ENCODE results near the gene STX2. TPM values are rescaled to one million over a fixed set of nuclear protein-coding genes. Genes with fewer than 3 reads are reported as not detected.
"Not testable (repeated sequence)": the region's sequence is repeated elsewhere in the genome, so short reads cannot be mapped to it uniquely, and the experiment has no call there.

Gene STX2
- polyA plus RNA-seq, 10 donors: 14.4 to 22.5 (median 20.1) TPM

- peak; percentile 94 to 96 (median 95) for DNase-seq
Observed at GRCh38 chr12:130871286-130872178, 32.5 kb upstream of the STX2 start, which contains the start of gene RAN. TSS of gene RAN (plus strand) at chr12:130872066. CDS start at chr12:130872594, 528 bp downstream.

DNA sequence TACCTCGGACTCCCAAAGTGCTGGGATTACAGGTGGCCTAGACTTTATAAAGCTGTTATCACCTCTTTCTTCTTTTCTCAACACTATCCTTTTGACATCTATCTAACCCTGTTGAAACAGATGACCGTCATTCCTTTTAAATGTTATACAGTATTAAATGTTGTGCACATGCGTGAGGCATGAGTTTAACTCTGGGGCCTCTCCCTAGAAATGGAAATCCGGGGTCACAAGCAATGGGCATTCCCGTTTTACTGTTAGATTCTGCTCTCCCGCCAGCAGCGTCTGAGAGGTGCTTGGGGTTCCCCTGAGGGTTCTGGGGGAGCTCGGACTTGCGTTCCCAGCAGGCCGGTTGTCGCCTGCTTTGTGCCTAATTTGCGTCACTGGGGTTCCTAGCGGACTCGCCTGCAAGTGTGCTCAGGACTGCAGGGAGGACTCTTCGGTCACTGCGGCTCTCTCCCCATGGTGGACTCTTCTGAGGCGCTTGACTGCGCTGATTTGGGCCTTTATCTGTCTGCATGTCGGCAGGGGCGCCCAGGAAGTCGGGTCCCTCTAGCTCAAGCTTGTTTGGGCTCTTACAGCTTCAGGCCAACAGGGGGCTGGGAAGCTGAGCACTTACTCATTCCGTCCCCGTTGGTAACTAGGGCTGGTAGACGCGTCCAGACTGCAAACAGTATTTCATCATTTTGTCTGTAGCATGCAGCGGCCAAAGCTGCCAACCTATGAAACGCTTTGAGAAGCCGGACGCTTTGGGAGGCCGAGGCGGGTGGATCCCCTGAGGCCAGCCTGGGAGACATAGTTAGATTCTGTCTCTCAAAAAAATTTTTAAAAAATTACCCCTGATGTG lies 31.6 kb upstream of the STX2 start:
- peak; percentile 47 to 83 (median 73) for DNase-seq

DNA sequence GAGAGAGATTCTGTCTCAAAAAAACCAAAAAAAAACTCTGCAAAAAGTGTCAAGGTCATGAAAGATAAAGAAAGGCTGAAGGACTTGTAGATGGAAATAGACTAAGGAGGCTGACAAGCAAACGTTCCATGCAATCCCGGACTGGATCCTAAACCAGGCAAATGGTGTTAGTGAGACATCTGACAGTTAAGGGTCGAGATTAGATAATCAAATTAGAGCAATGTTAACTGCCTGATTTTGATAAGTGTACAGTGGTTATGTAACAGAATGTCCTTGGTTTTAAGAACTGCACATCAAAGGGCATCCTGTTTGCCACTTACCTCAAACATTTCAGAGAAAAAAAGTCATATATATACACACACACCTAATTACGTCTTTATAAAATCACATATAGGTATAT lies 29.4 kb upstream of the STX2 start:
- DNase-seq: no peak

GRCh38 chr12:130863298-130863697 lies 24.2 kb upstream of the STX2 start:
- DNase-seq: no peak

- DNase-seq: not testable (repeated sequence)
Observed at GRCh38 chr12:130862771-130863170, 23.7 kb upstream of the STX2 start.

- DNase-seq: no peak
Observed at GRCh38 chr12:130862161-130862560, 23.1 kb upstream of the STX2 start.

- no peak for DNase-seq
Observed at GRCh38 chr12:130860311-130860710, 21.3 kb upstream of the STX2 start.

DNA sequence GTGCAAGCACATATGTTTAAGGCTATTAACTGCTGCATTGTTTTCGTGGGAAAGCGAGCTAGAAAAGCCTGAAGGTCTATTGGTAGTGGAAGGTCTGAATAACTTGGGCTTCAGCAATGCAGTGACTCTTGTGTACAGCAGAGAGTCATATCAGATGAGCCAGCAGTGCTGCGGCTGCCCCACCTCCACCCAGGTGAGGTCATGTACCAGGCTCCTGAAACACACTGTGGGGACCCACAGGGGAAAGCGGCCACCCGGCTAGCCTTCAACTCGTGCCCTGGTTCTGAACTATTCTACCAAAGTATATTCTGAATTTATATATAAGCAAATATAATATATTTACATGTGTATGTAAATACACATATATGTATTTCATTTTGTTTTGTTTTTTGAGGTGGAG lies 20.1 kb upstream of the STX2 start:
- no peak for DNase-seq

- no peak for DNase-seq
Observed at GRCh38 chr12:130858084-130858483, 19.0 kb upstream of the STX2 start.

- DNase-seq: no peak
Observed at GRCh38 chr12:130856088-130856487, 17.0 kb upstream of the STX2 start.

DNA sequence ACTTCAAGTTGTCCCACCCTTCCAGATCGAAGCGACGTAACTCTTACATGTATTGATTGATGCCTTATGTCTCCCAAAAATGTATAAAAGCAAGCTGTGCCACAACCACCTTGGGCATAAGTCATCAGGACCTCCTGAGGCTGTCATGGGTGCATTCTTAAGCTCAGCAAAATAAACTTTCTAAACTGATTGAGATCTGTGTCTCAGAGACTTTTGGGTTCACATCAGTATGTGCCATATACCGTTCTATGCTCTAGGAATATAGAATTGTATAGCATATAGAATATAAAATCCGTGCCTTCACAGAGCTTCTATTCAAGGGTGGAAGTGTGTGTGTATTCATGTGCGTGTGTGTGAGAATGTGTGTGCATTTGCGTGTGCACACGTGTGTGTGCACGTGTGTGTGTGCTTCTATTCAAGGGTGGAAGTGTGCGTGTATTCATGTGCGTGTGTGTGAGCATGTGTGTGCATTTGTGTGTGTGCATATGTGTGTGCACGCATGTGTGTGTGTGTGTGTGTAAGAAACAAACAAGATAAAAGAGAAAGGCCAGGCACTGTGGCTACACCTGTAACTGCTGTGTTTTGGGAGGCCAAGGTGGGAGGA lies 11.5 kb upstream of the STX2 start:
- DNase-seq: no peak

- DNase-seq: no peak
Observed at GRCh38 chr12:130849561-130850417, 10.7 kb upstream of the STX2 start.

DNA sequence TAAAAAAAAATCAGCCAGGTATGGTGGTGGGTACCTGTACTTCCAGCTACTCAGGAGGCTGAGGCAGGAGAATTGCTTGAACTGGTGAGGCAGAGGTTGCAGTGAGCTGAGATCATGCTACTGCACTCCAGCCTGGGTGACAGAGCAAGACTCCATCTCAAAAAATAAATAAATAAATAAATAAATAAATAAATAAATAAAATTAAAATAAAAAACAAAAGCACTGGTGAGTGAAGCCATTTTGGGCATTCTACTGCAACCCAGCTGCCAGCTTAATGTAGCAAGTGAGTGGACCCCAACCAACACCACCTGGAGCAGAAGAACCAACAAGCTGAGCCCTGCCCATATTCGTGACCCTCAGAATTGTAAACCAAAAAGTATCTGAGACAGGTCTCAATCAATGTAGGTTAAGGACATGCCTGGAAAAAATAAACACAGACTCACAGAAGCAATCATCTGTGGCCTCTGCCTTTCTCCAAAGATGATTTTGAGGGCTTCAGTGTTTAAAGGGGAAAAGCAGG lies 9.8 kb upstream of the STX2 start:
- DNase-seq: not testable (repeated sequence)

DNA sequence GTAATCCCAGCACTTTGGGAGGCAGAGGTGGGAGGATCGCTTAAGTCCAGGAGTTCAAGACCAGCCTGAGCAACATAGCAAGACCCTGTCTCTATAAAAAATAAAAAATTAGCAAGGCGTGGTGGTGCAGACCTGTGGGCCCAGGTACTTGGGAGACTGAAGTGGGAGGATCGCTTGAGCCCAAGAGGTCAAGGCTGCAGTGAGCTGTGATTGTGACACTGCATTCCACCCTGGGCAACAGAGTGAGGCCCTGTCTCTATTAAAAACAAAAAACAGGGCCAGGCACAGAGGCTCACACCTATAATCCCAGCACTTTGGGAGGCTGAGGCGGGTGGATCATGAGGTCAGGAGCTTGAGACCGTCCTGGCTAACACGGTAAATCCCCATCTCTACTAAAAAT lies 9.1 kb upstream of the STX2 start:
- not testable (repeated sequence) for DNase-seq

DNA sequence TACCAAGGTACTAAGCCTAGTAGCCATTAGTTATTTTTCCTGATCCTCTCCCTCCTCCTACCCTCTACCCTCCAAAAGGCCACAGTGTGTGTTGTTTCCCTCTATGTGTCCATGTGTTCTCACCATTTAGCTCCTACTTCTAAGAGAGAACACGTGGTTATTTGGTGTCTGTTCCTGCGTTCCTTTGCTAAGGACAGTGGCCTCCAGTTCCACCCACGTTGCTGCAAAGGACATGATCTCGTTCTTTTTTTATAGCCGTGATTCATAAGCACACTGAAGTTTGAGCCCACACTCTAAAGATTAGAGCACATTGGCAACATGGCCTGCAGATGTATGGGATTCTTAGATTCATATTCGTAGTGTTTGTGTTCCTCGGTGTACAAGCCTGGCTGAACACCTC lies 8.1 kb upstream of the STX2 start:
- no peak for DNase-seq

GRCh38 chr12:130846369-130846768 lies 7.3 kb upstream of the STX2 start:
- peak in 1 of 3 donors; percentile 73 for DNase-seq

DNA sequence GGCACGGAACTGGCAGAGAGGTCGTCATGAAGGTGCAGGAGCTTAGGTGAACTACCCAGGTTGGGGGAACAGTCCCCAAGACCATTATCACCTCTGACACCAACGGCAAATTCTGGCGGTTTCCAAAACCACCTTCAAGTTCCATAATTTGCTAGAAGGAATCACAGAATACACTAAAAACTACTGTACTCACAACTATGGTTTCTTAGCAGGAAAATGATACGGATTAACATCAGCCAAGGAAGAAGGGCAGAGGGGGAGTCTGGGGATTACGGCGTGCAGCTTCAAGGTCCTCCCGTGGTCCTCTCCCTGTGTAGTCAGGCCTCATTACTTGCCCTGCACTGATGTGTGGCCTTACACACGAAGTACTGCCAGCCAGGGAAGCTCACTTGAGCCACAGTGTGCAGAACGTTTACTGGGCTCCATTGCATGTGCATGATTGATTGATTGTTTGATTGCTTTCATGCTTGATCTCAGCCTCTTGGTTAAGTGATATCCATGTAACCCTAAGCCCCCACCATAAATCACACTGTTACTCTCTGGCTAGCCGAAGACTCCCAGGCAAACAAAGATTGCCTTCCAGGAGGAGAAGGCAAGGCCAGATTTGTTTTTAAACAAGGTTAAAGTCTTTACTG lies 837 bp upstream of the STX2 start:
- no peak for DNase-seq

DNA sequence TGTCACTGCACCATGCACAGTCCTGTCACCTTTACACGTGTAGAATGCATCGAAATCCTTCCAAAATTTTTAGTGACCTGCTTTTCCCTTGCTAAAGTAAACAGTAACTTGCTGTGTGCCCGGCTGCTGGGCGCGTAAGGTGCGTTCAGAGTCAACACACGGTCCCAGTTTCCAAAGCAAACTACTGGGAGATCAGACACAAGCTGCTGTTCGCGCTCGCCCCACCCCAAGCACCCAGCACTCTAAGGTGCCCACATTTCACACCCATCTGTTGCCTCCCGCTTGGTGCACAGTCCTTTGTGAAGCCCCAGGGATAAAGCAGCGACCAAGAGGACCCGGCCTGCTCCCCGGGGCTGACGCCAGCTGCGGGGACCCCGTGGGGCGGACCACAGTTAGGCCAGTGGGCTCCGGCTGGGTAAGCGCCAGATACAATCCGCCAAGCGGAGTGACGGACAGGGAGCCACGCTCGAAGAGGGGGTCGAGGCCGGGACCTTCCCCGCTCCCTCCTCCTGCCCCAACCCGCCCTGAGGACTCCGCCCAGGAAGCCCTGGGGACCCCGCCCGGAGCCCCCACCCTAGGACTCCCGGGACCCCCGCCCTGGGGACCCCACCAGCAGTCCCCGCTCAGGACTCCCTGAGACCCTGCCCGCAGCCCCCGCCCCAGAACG lies 633 bp downstream of the STX2 start:
- DNase-seq: peak; percentile 4 to 57 (median 13)

DNA sequence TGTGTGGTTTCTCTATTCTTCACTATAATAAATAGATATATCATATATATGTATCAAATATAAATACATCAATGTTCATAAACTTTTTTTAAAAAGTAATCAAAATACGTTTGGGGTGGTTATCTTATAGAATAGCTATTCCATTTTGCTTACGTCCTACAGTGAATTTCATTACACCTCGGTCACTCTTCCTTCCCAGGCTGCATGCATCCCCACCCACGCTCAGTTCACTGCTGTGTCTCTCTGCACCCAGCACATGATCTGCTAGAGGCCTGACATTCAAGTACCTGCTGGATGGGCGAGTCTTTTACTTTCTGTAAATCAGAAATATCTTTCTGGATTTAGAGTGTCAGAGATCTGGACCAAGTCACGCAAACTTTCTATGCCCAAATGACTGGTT lies 3.6 kb downstream of the STX2 start:
- DNase-seq: no peak

GRCh38 chr12:130835011-130835410 lies 4.0 kb downstream of the STX2 start:
- DNase-seq: no peak
